Osteocyte (in vitro differentiated cells): ENCODE measurements around the gene RNF113B. TPM values are rescaled to one million over a fixed set of nuclear protein-coding genes. Genes with fewer than 3 reads are reported as not detected.

Source experiments
- DNase-seq: peaks from one replicate; pipeline ENCODE4 v3.0.0; 2021; ENCODE audit warnings: mixed read lengths; ENCODE audit not compliant: unreplicated experiment; ENCODE audit errors: extremely low spot score
- H3K27ac Mint-ChIP-seq: one replicate; pipeline ENCODE4 v1.8.0; 2021; ENCODE audit warnings: mild to moderate bottlenecking, mixed read lengths; ENCODE audit not compliant: unreplicated experiment
- H3K27me3 Mint-ChIP-seq: one replicate; pipeline ENCODE4 v1.8.0; 2021; ENCODE audit warnings: mixed read lengths; ENCODE audit not compliant: unreplicated experiment
- H3K36me3 Mint-ChIP-seq: one replicate; pipeline ENCODE4 v1.8.0; 2021; ENCODE audit warnings: mixed read lengths; ENCODE audit not compliant: unreplicated experiment
- H3K4me1 Mint-ChIP-seq: one replicate; pipeline ENCODE4 v1.8.0; 2021; ENCODE audit warnings: mixed read lengths; ENCODE audit not compliant: unreplicated experiment
- H3K4me3 Mint-ChIP-seq: one replicate; pipeline ENCODE4 v1.8.0; 2021; ENCODE audit warnings: mild to moderate bottlenecking, moderate library complexity, mixed read lengths; ENCODE audit not compliant: unreplicated experiment
- H3K9me3 Mint-ChIP-seq: one replicate; pipeline ENCODE4 v1.8.0; 2021; ENCODE audit warnings: mixed read lengths; ENCODE audit not compliant: unreplicated experiment
- CTCF ChIP-seq: fragments of 200-600 bp; sonication (generic); IDR thresholded peaks from 2 replicates; pipeline ENCODE4 v1.5.0; 2021; ENCODE audit warnings: antibody characterized with exemption, mild to moderate bottlenecking, moderate library complexity
- total RNA-seq: library from RNA; stranded (reverse); gene quantifications from 2 replicates; pipeline ENCODE4 v1.2.1, GENCODE V29; 2021

Gene RNF113B
- total RNA-seq, 1 donor from 2014 or later = not detected

GRCh38 chr13:98214008-98214643 lies 37.1 kb upstream of the RNF113B start:
- no peak for DNase-seq
- no peak for TF ChIP-seq CTCF
- peak overlapping the region; percentile 87 for H3K27ac Mint-ChIP-seq
- peaks cover 78% of the 10 kb centered on the region for H3K4me1 Mint-ChIP-seq
- H3K4me3 Mint-ChIP-seq = peak overlapping the region; percentile 51
- H3K36me3 Mint-ChIP-seq = peaks cover 29% of the 10 kb centered on the region
- H3K27me3 Mint-ChIP-seq = no peaks in the 10 kb centered on the region
- H3K9me3 Mint-ChIP-seq = no peaks in the 10 kb centered on the region

DNA sequence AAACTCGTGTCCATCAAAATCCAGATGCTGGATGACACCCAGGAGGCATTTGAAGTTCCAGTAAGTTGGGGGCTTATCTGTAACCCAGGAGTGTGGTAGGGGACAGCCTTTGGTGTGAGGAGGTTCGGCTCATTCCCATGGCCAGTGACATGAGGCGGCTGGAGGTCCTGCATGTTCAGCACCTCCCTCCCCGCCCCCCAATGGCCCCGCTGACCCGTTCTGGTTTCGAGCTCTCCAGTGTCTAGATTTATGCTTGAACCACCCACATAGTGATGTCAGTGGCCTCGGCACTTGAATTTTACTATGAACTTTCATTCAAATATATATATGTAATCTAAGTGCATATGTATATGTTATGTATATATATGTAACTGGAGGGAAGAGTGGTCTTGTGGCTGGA lies 36.3 kb upstream of the RNF113B start:
- H3K4me1 Mint-ChIP-seq = peaks cover 82% of the 10 kb centered on the region
- no peak for DNase-seq
- peak overlapping the region; percentile 87 for H3K27ac Mint-ChIP-seq
- no peak for TF ChIP-seq CTCF
- no peaks in the 10 kb centered on the region for H3K27me3 Mint-ChIP-seq
- no peak overlapping the region for H3K4me3 Mint-ChIP-seq
- no peaks in the 10 kb centered on the region for H3K9me3 Mint-ChIP-seq
- peaks cover 29% of the 10 kb centered on the region for H3K36me3 Mint-ChIP-seq

DNA sequence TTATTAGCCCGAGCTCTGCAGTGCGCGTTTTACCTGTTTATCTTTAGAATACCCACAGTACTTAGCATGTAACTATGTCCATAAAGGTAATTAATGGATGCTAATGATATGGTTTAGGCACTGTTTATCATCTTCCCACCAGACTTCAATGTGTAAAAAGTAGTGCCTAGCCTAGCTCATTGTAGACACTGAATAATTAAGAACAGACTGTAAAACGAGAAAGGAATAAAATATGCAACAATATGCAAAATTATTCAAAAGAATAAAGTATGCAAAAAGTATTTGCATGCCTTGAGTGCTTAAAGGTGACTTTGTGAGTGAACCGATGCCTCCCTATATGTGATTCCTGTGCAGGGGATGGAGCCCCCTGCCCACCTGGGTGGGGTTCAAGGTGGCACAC lies 35.7 kb upstream of the RNF113B start:
- TF ChIP-seq CTCF = no peak
- H3K27me3 Mint-ChIP-seq = no peaks in the 10 kb centered on the region
- H3K4me3 Mint-ChIP-seq = no peak overlapping the region
- H3K36me3 Mint-ChIP-seq = peaks cover 28% of the 10 kb centered on the region
- no peak overlapping the region for H3K27ac Mint-ChIP-seq
- H3K4me1 Mint-ChIP-seq = peaks cover 85% of the 10 kb centered on the region
- H3K9me3 Mint-ChIP-seq = no peaks in the 10 kb centered on the region
- DNase-seq = no peak

GRCh38 chr13:98208606-98209005 lies 31.5 kb upstream of the RNF113B start:
- H3K36me3 Mint-ChIP-seq = peaks cover 24% of the 10 kb centered on the region
- H3K4me3 Mint-ChIP-seq = no peak overlapping the region
- H3K27ac Mint-ChIP-seq = peak overlapping the region; percentile 80
- no peaks in the 10 kb centered on the region for H3K27me3 Mint-ChIP-seq
- no peak for DNase-seq
- H3K4me1 Mint-ChIP-seq = peaks cover 68% of the 10 kb centered on the region
- no peak for TF ChIP-seq CTCF
- peaks cover 15% of the 10 kb centered on the region for H3K9me3 Mint-ChIP-seq

DNA sequence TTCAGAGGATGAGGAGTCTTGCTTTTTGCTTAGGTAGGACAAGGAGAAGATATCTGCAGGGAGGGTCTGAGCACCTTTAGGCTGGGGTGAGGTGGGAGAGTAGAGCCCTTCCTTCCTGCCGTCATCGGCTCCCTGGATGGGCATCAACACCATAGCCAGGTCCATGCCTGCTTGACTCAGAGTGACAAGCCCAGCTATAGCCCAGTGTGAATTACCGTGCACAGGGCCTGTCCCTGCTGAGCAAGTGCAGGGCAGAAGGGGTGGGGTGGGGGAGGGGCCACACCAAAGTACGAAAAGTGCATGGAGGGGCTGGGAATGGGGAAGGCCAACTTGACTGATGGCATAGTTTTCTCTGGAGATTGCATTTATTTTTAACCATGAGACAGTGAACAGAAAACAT lies 30.3 kb upstream of the RNF113B start:
- H3K4me3 Mint-ChIP-seq = no peak overlapping the region
- TF ChIP-seq CTCF = no peak
- no peaks in the 10 kb centered on the region for H3K27me3 Mint-ChIP-seq
- H3K27ac Mint-ChIP-seq = peak overlapping the region; percentile 74
- DNase-seq = no peak
- H3K4me1 Mint-ChIP-seq = peaks cover 68% of the 10 kb centered on the region
- H3K36me3 Mint-ChIP-seq = peaks cover 22% of the 10 kb centered on the region
- H3K9me3 Mint-ChIP-seq = peaks cover 15% of the 10 kb centered on the region
